Activated naive CD8-positive, alpha-beta T cell treated with anti-CD3 and anti-CD28 coated beads for 36 hours (primary cell): ENCODE measurements around the gene CHAF1A. TPM values are rescaled to one million over a fixed set of nuclear protein-coding genes. Genes with fewer than 3 reads are reported as not detected.

Experiments
- DNase-seq: peaks from one replicate; pipeline ENCODE4 v3.0.0; 2021
- H3K27ac Mint-ChIP-seq: one replicate; pipeline ENCODE4 v1.8.0; 2022; ENCODE audit warnings: mild to moderate bottlenecking, moderate library complexity, mixed read lengths
- H3K27me3 Mint-ChIP-seq: one replicate; pipeline ENCODE4 v1.8.0; 2022; ENCODE audit warnings: mild to moderate bottlenecking, mixed read lengths
- H3K36me3 Mint-ChIP-seq: one replicate; pipeline ENCODE4 v1.8.0; 2021; ENCODE audit warnings: mild to moderate bottlenecking, mixed read lengths
- H3K4me1 Mint-ChIP-seq: one replicate; pipeline ENCODE4 v1.8.0; 2021; ENCODE audit warnings: mixed read lengths
- H3K4me3 Mint-ChIP-seq: one replicate; pipeline ENCODE4 v1.8.0; 2022; ENCODE audit warnings: mild to moderate bottlenecking, moderate library complexity, mixed read lengths
- H3K9me3 Mint-ChIP-seq: one replicate; pipeline ENCODE4 v1.8.0; 2022; ENCODE audit warnings: mixed read lengths
- total RNA-seq, 2 experiments: library from RNA; stranded (reverse); gene quantifications; one replicate each; pipeline ENCODE4 v1.2.3, GENCODE V29; 2021

Gene CHAF1A
- total RNA-seq, 2 experiments from 2014 or later, result 76.8 to 77.6 TPM

DNA sequence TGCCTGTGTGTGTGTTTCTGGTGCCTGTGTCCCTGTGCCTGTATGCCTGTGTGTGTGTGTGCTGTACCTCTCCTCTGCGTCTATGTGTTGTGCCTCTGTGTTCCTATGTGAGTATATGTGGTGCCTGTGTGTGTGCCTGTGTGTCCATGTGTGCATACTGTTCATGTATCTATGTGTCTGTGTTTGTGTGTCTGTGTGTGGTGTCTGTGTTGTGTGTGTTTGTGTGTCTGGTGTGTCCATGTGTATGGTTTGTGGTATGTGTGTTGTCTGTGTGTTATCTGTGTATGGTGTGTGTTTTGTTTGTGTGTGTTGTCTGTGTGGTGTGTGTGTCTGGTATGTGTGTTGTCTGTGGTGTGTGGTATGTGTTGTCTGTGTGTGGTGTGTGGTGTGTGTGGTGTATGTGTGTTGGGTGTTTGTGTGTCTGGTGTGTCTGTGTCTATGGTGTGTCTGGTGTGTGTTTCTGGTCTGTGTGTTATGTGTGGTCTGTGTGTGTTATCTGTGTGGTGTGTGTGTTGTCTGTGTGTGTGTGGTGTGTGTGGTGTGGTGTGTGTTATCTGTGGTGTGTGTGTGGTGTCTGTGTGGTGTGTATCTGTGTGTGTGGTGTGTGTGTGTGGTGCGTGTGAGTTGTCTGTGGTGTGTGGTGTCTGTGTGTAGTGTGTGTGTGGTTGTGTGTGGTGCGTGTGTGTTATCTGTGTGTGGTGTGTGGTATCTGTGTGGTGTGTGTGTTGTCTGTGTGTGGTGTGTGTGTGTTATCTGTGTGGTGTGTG lies 90.1 kb downstream of the CHAF1A start:
- H3K9me3 Mint-ChIP-seq, result no peaks in the 10 kb centered on the region
- H3K4me3 Mint-ChIP-seq, result no peak overlapping the region
- H3K27me3 Mint-ChIP-seq, result no peaks in the 10 kb centered on the region
- no peak overlapping the region for H3K27ac Mint-ChIP-seq
- H3K36me3 Mint-ChIP-seq, result peaks cover 9% of the 10 kb centered on the region
- no peaks in the 10 kb centered on the region for H3K4me1 Mint-ChIP-seq
- DNase-seq, result no peak

Other genes starting within 250 kb of the CHAF1A start
- gene CREB3L3, start 249.0 kb upstream of the CHAF1A start, total RNA-seq, result not detected
- 10 to 100 TPM; 27.1 to 27.2 TPM for gene SIRT6, start 220.1 kb upstream of the CHAF1A start, total RNA-seq
- gene ANKRD24, start 220.0 kb upstream of the CHAF1A start, total RNA-seq, result 1 to 10 TPM; 1.6 TPM
- gene EBI3, start 173.1 kb upstream of the CHAF1A start, total RNA-seq, result 1 to 10 TPM; 6.7 to 8.6 TPM
- gene YJU2, start 155.6 kb upstream of the CHAF1A start, total RNA-seq, result 10 to 100 TPM; 37.6 to 38.5 TPM
- not detected for gene SHD, start 123.4 kb upstream of the CHAF1A start, total RNA-seq
- gene TMIGD2, start 100.3 kb upstream of the CHAF1A start, total RNA-seq, result 10 to 100 TPM; 12.6 to 14.7 TPM
- gene FSD1, start 98.0 kb upstream of the CHAF1A start, total RNA-seq, result 10 to 100 TPM; 21.0 to 21.3 TPM
- 10 to 100 TPM; 12.3 to 13.1 TPM for gene STAP2, start 63.8 kb upstream of the CHAF1A start, total RNA-seq
- 10 to 100 TPM; 15.6 to 18.8 TPM for gene MPND, start 59.1 kb upstream of the CHAF1A start, total RNA-seq
- 10 to 100 TPM; 40.3 to 41.1 TPM for gene SH3GL1, start 2.1 kb upstream of the CHAF1A start, total RNA-seq
- 10 to 100 TPM; 37.0 to 37.8 TPM for gene UBXN6, start 55.2 kb downstream of the CHAF1A start, total RNA-seq
- gene HDGFL2, start 69.7 kb downstream of the CHAF1A start, total RNA-seq, result 10 to 100 TPM; 45.5 to 47.0 TPM
- gene PLIN4, start 115.8 kb downstream of the CHAF1A start, total RNA-seq, result not detected
- under 1 TPM; 0.32 to 0.56 TPM for gene PLIN5, start 132.6 kb downstream of the CHAF1A start, total RNA-seq
- gene LRG1, start 137.4 kb downstream of the CHAF1A start, total RNA-seq, result under 1 TPM; 0.19 to 0.38 TPM
- gene SEMA6B, start 157.0 kb downstream of the CHAF1A start, total RNA-seq, result not detected
- 10 to 100 TPM; 10.7 to 11.3 TPM for gene TNFAIP8L1, start 236.9 kb downstream of the CHAF1A start, total RNA-seq